ENCODE data around the gene NTRK2.

DNA sequence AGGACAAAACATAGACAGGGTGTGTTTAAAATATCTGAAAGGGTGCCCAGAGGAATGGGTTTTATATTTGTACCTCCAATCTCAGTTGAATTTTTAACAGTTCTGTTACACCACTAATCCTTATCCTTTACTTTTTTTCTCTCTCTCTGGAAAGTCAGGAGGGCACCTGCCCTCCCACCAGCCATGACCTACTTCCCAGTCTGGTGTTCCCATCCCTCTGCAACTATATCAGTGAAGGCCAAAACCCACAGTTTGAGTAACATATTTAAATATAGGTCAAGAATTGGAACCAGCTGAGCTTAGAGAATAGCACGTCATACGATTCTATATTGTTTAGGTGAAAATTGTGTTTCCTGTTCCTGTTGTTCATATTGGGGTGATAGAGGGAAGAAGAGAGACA is 229.8 kb downstream of the NTRK2 start:
- TF ChIP-seq, protein P1, sequence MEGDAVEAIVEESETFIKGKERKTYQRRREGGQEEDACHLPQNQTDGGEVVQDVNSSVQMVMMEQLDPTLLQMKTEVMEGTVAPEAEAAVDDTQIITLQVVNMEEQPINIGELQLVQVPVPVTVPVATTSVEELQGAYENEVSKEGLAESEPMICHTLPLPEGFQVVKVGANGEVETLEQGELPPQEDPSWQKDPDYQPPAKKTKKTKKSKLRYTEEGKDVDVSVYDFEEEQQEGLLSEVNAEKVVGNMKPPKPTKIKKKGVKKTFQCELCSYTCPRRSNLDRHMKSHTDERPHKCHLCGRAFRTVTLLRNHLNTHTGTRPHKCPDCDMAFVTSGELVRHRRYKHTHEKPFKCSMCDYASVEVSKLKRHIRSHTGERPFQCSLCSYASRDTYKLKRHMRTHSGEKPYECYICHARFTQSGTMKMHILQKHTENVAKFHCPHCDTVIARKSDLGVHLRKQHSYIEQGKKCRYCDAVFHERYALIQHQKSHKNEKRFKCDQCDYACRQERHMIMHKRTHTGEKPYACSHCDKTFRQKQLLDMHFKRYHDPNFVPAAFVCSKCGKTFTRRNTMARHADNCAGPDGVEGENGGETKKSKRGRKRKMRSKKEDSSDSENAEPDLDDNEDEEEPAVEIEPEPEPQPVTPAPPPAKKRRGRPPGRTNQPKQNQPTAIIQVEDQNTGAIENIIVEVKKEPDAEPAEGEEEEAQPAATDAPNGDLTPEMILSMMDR (conservative IDR thresholded peaks at IDR 0.05; ENCODE audit: low read length): no peak
- TF ChIP-seq EZH2phosphoT487 (IDR thresholded peaks at IDR 0.05; ENCODE audit: borderline replicate concordance, low read depth, low read length): no peak

Measured in OCI-LY7 (cell line).